ENCODE measurements around the gene PODXL.

The PODXL gene

DNA sequence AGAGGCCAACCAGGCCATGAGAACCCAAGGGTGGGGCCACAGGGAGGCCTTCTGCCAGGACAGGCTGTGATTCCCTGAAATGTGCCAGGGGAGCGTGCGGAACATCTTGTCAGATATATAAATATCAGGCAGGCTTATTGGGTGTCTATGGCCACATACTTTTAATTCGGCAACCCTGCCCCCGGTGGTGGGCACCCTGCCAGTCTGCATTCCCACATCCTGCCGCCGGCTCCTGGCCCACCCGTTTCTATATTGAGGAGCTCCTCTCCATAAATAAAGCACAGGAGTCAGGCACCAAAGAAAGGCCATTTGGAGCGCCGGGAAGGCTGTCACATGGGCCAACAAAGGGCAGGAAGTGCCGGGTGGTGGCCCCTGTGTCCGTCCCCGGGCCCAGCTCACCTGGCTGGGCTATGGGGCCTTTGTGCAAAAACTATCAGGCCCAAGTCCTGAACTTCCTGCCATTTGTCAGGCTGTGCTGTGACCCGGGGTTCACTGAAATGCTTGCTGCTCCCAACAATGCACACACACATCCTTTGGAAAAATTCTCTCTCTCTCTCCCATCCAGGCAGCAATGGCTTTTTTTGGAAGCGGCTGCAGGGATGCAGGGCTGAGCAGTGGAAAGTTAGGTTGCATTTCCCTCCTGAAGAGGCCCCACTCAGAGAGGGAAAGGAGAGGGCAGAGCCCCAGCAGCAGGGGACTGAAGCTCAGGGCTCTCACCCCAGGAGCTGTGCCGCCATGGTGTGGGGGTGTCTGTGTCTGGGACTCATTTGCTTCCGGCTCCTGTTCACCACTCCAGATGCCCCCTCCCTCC is 25.0 kb upstream of the PODXL start:
- Mint-ChIP-seq H3K4me3 (no peak overlapping the region), H3K36me3 (no peaks in the 10 kb centered on the region), H3K4me1 (no peaks in the 10 kb centered on the region), H3K27me3 (peaks cover 1% of the 10 kb centered on the region), H3K27ac (no peak overlapping the region), H3K9me3 (no peaks in the 10 kb centered on the region)

DNA sequence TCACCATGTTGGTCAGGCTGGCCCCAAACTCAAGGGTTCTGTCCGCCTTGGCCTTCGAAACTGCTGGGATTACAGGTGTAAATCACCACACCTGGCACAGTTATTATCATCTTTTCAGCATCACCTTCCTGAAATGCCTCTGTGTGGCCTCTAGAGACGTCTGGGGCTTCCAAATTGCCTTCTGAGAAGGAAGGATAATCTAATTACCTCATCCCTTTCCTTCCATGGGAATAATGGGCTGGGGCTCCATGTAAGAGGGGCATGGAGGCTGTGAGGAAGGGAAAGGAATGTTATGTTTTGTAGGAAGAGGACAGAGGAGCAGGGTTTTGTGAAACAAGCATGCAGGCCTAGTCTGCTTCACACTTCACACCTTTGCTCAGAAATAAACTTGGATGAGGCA is 22.2 kb upstream of the PODXL start:
- H3K36me3 Mint-ChIP-seq = no peaks in the 10 kb centered on the region

GRCh38 chr7:131574741-131575140 is 18.3 kb upstream of the PODXL start:
- Mint-ChIP-seq H3K4me3 (no peak overlapping the region), H3K27me3 (no peaks in the 10 kb centered on the region), H3K27ac (no peak overlapping the region), H3K4me1 (no peaks in the 10 kb centered on the region), H3K36me3 (no peaks in the 10 kb centered on the region), H3K9me3 (no peaks in the 10 kb centered on the region)

More for the DNA sequence above, 22.2 kb upstream of the PODXL start:
- Mint-ChIP-seq H3K4me1 (no peaks in the 10 kb centered on the region), H3K4me3 (no peak overlapping the region), H3K27ac (no peak overlapping the region), H3K27me3 (no peaks in the 10 kb centered on the region), H3K9me3 (no peaks in the 10 kb centered on the region)

DNA sequence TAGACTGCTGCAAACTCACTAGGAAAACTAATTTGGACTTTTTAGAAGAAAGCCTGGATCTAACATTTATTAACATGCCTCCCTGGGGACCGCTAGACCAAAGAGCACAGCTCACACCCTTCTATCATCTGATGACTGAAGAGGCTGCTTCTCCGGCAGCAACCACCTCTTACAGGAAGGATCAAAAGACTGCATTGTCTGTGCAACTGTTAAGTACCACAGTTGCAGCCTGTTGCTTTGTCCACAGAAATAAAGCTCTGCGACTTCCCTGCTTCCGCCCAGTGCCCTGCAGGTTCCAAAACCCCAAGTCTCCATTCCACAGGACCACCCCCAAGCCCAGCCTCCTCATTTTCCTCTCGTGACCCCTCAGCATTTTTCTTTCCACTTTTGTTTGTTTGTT is 14.0 kb upstream of the PODXL start:
- Mint-ChIP-seq H3K36me3 (no peaks in the 10 kb centered on the region), H3K9me3 (no peaks in the 10 kb centered on the region), H3K4me3 (no peak overlapping the region), H3K27me3 (peaks cover 2% of the 10 kb centered on the region), H3K4me1 (no peaks in the 10 kb centered on the region), H3K27ac (no peak overlapping the region)

- peaks cover 2% of the 10 kb centered on the region for H3K27me3 Mint-ChIP-seq
- H3K4me1 Mint-ChIP-seq = no peaks in the 10 kb centered on the region
- H3K27ac Mint-ChIP-seq = no peak overlapping the region
- no peaks in the 10 kb centered on the region for H3K9me3 Mint-ChIP-seq
- no peak overlapping the region for H3K4me3 Mint-ChIP-seq
- no peaks in the 10 kb centered on the region for H3K36me3 Mint-ChIP-seq
These were observed 12.5 kb upstream of the PODXL start for GRCh38 chr7:131568970-131569369.

GRCh38 chr7:131568510-131568909 is 12.1 kb upstream of the PODXL start:
- H3K27me3 Mint-ChIP-seq = peaks cover 2% of the 10 kb centered on the region
- H3K27ac Mint-ChIP-seq = no peak overlapping the region
- H3K36me3 Mint-ChIP-seq = no peaks in the 10 kb centered on the region
- H3K9me3 Mint-ChIP-seq = no peaks in the 10 kb centered on the region
- H3K4me1 Mint-ChIP-seq = no peaks in the 10 kb centered on the region
- H3K4me3 Mint-ChIP-seq = no peak overlapping the region

DNA sequence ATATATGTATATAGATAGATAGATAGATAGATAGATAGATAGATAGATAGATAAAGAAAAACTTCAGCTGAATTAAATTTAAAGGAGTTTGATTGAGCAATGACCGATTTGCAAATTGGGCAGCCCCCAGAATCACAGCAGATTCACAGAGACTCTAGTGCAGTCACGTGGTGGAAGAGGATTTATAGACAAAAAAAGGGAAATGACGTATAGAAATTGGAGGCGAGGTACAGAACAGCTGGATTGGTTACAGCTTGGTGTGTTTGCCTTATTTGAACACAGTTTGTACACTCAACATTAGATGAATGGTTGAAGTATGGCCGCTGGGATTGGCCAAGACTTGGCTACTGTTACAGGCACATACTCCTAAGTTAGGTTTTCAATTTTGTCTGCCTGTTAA is 8.2 kb upstream of the PODXL start:
- Mint-ChIP-seq H3K27ac (no peak overlapping the region), H3K9me3 (no peaks in the 10 kb centered on the region)

GRCh38 chr7:131563918-131564317 is 7.5 kb upstream of the PODXL start:
- Mint-ChIP-seq H3K4me1 (no peaks in the 10 kb centered on the region), H3K27me3 (peaks cover 7% of the 10 kb centered on the region), H3K36me3 (no peaks in the 10 kb centered on the region), H3K27ac (no peak overlapping the region), H3K9me3 (no peaks in the 10 kb centered on the region), H3K4me3 (no peak overlapping the region)

More for the DNA sequence above, 8.2 kb upstream of the PODXL start:
- no peak overlapping the region for H3K4me3 Mint-ChIP-seq
- no peaks in the 10 kb centered on the region for H3K4me1 Mint-ChIP-seq
- peaks cover 7% of the 10 kb centered on the region for H3K27me3 Mint-ChIP-seq
- no peaks in the 10 kb centered on the region for H3K36me3 Mint-ChIP-seq

- Mint-ChIP-seq H3K27me3 (peaks cover 11% of the 10 kb centered on the region), H3K36me3 (no peaks in the 10 kb centered on the region), H3K4me3 (no peak overlapping the region), H3K4me1 (no peaks in the 10 kb centered on the region), H3K27ac (no peak overlapping the region), H3K9me3 (no peaks in the 10 kb centered on the region)
These were observed 6.5 kb upstream of the PODXL start for GRCh38 chr7:131562941-131563340.

DNA sequence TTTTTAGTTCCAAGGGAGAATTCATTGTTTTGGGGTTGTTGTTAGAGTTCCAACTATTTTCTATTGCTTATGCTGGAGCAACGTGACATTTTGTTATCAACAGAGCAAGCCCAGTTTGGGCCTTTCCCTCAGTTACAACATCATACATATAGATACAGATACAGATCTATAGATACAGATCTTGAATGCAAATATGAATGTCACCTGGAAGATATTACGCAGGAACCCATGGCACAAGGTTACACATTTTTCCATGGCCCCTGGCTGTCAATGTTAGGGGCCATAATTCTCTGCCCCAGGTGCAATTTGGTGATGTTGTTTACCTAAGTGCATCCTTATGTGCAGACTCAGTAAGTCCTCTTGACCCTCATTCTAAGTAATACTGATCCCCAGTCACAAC is 3.6 kb upstream of the PODXL start:
- Mint-ChIP-seq H3K27ac (no peak overlapping the region), H3K9me3 (no peaks in the 10 kb centered on the region), H3K27me3 (peaks cover 17% of the 10 kb centered on the region), H3K36me3 (no peaks in the 10 kb centered on the region), H3K4me1 (peaks cover 4% of the 10 kb centered on the region), H3K4me3 (no peak overlapping the region)

DNA sequence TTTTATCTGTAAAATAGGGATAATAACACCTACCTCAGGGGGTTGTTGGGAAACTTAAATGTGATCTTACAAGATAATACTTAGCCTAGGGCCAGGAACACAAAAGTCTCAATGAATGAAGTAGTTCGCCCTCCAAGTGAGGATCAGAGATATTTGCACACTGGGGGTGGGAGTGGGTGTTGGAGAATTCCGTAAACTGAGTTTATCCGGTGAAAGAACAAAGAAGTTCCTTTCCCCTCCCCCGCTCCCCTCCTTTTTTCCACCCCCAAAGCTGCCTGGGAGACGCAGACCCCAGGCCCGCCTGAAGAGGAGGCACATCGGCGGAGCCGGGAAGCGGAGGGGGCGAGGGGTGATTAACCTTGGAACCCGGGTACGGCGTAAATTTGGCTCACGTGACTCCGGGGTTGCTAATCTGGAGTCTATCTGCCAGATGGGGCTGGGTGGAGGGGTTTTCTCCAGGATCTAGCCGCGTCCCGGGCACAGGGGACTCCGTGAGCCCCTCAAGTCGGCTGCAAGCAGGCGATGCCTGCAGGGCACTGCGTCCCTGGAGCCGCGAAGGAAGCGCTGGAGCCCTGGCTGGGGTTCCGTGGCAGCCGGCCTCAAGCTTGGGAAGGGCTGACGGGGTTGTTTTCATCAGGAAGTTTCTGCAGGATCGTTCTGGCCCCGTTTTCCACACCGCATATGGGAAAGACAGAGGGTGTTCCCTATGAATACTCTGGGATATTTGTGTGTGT is 1.4 kb upstream of the PODXL start:
- H3K4me1 Mint-ChIP-seq = peaks cover 4% of the 10 kb centered on the region
- H3K27me3 Mint-ChIP-seq = peaks cover 32% of the 10 kb centered on the region
- no peak overlapping the region for H3K4me3 Mint-ChIP-seq
- H3K36me3 Mint-ChIP-seq = no peaks in the 10 kb centered on the region
- H3K9me3 Mint-ChIP-seq = no peaks in the 10 kb centered on the region
- no peak overlapping the region for H3K27ac Mint-ChIP-seq

DNA sequence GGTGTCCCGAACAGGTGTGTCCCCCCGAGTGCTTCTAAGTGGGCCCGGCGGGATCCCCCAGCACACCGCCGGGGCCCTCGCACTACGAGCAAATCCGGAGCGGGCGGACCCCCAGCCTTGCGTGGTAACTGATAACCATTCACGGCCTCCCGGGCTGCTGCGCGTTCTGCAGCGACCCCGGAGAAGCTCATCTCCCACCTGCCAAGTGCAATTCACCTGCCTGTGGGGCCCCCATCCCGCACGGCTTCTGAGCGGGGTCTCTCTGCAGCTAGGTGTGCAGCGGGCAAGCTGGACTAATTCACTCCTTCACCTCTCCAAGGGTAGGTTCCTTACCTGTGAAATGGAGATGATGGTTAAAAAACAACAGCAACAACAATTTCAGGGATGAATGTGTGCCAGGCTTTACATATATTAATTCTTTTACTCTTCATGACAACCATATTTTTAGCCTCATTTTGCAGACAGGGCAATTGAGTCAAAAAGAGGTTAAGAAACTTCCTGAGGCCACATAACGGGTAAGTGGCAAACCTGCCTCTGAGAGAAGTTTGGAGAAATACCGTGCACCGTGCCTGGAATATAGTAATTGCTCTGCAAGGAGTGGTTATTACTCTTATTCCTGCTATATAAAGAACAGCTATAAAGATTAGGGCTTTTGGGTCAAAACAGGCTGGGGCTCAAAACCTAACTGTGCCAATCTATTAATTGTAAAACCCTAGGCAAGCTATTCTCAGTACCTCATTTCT is 652 bp upstream of the PODXL start:
- H3K4me3 Mint-ChIP-seq = peak overlapping the region; percentile 60
- H3K4me1 Mint-ChIP-seq = peaks cover 4% of the 10 kb centered on the region
- H3K9me3 Mint-ChIP-seq = no peaks in the 10 kb centered on the region
- H3K27me3 Mint-ChIP-seq = peaks cover 33% of the 10 kb centered on the region
- H3K36me3 Mint-ChIP-seq = no peaks in the 10 kb centered on the region
- H3K27ac Mint-ChIP-seq = no peak overlapping the region

GRCh38 chr7:131555552-131556052 is 826 bp downstream of the PODXL start:
- Mint-ChIP-seq H3K4me1 (peaks cover 4% of the 10 kb centered on the region), H3K36me3 (no peaks in the 10 kb centered on the region), H3K4me3 (peak overlapping the region; percentile 76), H3K27me3 (peaks cover 34% of the 10 kb centered on the region), H3K27ac (no peak overlapping the region), H3K9me3 (no peaks in the 10 kb centered on the region)

GRCh38 chr7:131554880-131555516 is 1.4 kb downstream of the PODXL start:
- no peaks in the 10 kb centered on the region for H3K36me3 Mint-ChIP-seq
- H3K27ac Mint-ChIP-seq = no peak overlapping the region
- peak overlapping the region; percentile 76 for H3K4me3 Mint-ChIP-seq
- H3K27me3 Mint-ChIP-seq = peaks cover 33% of the 10 kb centered on the region
- no peaks in the 10 kb centered on the region for H3K9me3 Mint-ChIP-seq
- peaks cover 4% of the 10 kb centered on the region for H3K4me1 Mint-ChIP-seq

DNA sequence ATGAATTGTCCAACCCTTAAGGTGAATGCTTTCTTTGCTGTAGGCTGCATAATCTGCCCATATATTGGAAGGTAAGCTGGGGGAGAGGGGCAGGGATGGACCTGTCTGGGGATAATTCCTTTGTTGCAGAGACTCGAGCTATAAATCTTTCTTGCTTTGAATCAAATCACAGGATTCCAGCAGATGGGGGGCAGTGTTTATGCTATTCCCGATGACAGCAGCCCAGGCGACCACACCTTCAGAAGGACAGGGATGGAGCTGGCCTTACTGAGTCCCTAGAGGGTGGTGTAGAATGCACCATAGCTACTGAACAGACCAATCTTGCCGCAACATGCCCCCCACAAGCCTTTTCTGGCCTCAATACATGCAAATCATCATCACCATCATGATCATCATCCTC is 2.5 kb downstream of the PODXL start:
- Mint-ChIP-seq H3K4me3 (no peak overlapping the region), H3K9me3 (no peaks in the 10 kb centered on the region), H3K36me3 (no peaks in the 10 kb centered on the region), H3K4me1 (peaks cover 4% of the 10 kb centered on the region), H3K27me3 (peaks cover 32% of the 10 kb centered on the region), H3K27ac (no peak overlapping the region)

Measured in activated naive CD4-positive, alpha-beta T cell treated with anti-CD3 and anti-CD28 coated beads, Interleukin-2, amount 50 U/mL, for 24 hours (primary cell).